ENCODE data around the gene TMEM45B. TPM values are rescaled to one million over a fixed set of nuclear protein-coding genes. Genes with fewer than 3 reads are reported as not detected.
A peak's percentile ranks its signal among the peaks of the same experiment; 100 is the strongest.

TMEM45B gene
- total RNA-seq, 1 donor from 2014 or later = 16.4 TPM

DNA sequence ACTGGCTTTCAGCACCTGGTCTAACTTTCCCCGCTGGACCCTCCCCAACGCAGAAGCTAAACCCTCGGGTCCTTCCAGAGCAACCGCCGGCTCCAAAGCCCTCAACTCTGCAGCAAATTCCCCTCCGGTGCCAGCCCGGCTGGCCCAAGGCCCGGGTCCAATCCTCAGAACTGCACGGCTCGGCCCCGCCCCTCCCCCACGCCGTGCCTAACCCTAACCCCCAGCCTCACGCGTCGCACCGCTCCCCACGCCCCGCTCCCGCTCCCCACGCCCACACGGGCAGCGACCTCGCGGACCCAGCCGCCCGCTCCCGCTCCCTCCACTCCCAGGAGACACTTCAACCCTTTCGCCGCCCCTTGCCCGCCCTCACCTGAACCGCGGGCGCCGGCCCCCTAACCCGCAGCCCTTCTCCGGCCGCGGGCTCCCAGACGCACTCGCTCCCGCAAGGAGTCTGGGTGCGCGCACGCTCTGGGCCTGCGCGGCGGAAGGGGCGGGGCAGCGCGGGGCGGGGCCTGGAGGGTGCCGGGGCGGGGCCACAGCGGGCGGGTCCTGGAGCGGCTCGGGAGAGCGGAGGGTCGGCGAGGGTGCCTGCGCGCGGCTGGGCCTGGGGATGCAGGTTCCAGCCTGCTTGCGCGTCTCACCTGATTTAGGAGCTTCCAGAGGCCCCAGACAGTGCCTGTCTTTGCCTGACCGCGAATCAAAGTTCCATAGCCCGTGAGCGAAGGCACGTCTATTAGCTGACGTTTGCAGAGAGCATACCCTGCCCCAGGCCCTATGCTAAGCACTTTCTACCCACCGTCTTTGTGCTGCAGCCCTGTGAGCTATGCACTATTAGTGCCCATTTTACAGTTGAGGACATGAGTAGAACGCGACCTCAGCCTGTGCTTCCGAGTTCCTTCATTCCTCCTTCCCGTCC, 79.7 kb downstream of the TMEM45B start, which contains the start of gene NFRKB:
TSS of gene NFRKB (minus strand) at position 453 of the 916 bp plus-strand sequence. CDS start 2,729 bp downstream, outside the sequence.
- peaks cover 28% of the 10 kb centered on the region for H3K36me3 ChIP-seq
- no peaks in the 10 kb centered on the region for H3K9me3 ChIP-seq
- peak within 1 kb of the TSS; percentile 84 for H3K27ac ChIP-seq
- DNase-seq (peak; percentile 94), ATAC-seq (peak; percentile 100)
- H3K4me3 ChIP-seq = peak within 1 kb of the TSS; percentile 76
- intact Hi-C loops (cut with DNase I) = no loop called here
- TF ChIP-seq, protein P1, sequence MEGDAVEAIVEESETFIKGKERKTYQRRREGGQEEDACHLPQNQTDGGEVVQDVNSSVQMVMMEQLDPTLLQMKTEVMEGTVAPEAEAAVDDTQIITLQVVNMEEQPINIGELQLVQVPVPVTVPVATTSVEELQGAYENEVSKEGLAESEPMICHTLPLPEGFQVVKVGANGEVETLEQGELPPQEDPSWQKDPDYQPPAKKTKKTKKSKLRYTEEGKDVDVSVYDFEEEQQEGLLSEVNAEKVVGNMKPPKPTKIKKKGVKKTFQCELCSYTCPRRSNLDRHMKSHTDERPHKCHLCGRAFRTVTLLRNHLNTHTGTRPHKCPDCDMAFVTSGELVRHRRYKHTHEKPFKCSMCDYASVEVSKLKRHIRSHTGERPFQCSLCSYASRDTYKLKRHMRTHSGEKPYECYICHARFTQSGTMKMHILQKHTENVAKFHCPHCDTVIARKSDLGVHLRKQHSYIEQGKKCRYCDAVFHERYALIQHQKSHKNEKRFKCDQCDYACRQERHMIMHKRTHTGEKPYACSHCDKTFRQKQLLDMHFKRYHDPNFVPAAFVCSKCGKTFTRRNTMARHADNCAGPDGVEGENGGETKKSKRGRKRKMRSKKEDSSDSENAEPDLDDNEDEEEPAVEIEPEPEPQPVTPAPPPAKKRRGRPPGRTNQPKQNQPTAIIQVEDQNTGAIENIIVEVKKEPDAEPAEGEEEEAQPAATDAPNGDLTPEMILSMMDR (IDR thresholded peaks at IDR 0.05) = no peak
- H3K27me3 ChIP-seq = no peaks in the 10 kb centered on the region
- peaks cover 16% of the 10 kb centered on the region for H3K4me1 ChIP-seq

DNA sequence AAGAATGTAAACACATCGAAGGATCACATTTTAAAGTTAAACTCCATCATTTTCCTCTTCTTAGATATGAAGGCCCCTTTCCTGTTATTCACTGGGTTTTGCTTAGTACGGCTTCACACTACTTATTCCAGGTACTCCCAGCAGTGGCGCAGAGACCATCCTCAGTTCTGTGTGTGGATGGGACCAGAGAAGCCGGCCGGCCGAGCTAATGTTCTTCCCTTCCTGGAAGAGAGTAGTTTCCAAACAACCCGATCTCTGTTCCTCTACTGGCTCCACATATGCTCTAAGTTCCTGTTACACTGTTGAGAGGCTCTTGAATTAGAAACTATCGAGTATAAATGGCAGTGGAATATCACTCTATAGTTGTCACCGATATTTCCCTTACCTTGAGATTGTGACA, 80.4 kb downstream of the TMEM45B start:
- ATAC-seq = peak; percentile 40
- DNase-seq = no peak
- Histone ChIP-seq H3K4me3 (peak overlapping the region; percentile 76), H3K27ac (peak overlapping the region; percentile 84), H3K27me3 (no peaks in the 10 kb centered on the region), H3K9me3 (no peaks in the 10 kb centered on the region), H3K4me1 (peaks cover 16% of the 10 kb centered on the region), H3K36me3 (peaks cover 23% of the 10 kb centered on the region)
- intact Hi-C loops (cut with DNase I) = no loop called here
- TF ChIP-seq, protein P1 (IDR thresholded peaks at IDR 0.05) = no peak

DNA sequence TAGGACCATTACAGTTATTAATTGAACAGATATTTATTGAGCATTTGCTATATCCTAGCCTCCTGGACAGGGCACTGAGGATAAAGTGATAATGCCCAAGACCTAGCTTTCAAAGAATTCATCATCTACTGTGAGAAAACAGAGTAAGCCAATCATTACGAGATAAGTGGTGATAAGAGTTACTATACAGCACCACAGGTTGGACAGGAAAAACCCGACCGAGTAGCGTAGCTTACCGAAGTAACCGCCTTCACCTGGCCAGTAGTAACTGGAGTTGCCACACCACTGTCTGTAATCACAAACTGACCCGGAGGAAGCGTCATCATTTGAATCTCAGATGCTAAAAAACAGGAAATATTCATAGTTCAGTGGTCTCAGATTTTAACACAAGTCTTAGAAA, 89.8 kb downstream of the TMEM45B start:
- H3K27ac ChIP-seq = no peak overlapping the region
- no peak for DNase-seq
- no peaks in the 10 kb centered on the region for H3K27me3 ChIP-seq
- no peaks in the 10 kb centered on the region for H3K4me1 ChIP-seq
- no peak overlapping the region for H3K4me3 ChIP-seq
- no peak for ATAC-seq
- H3K9me3 ChIP-seq = no peaks in the 10 kb centered on the region
- TF ChIP-seq, protein P1 (IDR thresholded peaks at IDR 0.05) = no peak
- peaks cover 31% of the 10 kb centered on the region for H3K36me3 ChIP-seq
- intact Hi-C loops (cut with DNase I) = no loop called here

Other genes with a start within 250 kb of the TMEM45B start
- gene NFRKB, start 79.7 kb downstream of the TMEM45B start, total RNA-seq = 22.3 TPM
- 15.7 TPM for gene PRDM10, start 187.0 kb downstream of the TMEM45B start, total RNA-seq